Measurements from ENCODE around the gene FCMR. TPM values are rescaled to one million over a fixed set of nuclear protein-coding genes. Genes with fewer than 3 reads are reported as not detected.

FCMR gene, protein sequence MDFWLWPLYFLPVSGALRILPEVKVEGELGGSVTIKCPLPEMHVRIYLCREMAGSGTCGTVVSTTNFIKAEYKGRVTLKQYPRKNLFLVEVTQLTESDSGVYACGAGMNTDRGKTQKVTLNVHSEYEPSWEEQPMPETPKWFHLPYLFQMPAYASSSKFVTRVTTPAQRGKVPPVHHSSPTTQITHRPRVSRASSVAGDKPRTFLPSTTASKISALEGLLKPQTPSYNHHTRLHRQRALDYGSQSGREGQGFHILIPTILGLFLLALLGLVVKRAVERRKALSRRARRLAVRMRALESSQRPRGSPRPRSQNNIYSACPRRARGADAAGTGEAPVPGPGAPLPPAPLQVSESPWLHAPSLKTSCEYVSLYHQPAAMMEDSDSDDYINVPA
- total RNA-seq: 24.5 and 27.9 TPM in 2 replicates

DNA sequence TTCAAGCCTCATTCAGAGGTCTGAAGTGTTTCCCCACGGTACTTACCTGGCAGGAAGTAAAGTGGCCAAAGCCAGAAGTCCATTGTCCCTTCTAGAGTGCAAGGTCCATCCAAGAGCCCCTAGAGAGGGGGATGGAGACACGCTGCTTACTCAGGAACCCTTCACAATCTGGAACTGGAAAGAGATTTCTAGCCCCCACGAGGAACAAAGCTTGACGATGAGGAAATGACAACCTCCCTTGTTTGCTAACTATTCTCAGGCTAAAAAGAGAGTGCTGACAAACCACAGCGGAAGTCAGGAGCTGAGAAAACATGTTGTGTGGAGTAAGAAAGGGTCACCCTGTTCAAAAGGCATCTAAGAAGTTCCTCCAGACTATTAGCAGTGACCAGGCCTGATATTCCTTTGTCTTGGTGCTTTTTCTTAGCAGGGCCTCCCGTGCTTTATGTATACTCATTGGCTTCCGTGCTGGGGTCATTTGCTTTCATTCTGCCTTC, at the start of gene FCMR:
FCMR (minus strand) TSS at position 170 of the 494 bp plus-strand sequence; CDS start at position 83, 87 bp downstream.
- Mint-ChIP-seq H3K36me3 (ENCODE audit: low read depth) (peaks cover 23% of the 10 kb centered on the region), H3K27ac (no peak within 1 kb of the TSS), H3K4me1 (ENCODE audit: low read depth) (peaks cover 17% of the 10 kb centered on the region)

DNA sequence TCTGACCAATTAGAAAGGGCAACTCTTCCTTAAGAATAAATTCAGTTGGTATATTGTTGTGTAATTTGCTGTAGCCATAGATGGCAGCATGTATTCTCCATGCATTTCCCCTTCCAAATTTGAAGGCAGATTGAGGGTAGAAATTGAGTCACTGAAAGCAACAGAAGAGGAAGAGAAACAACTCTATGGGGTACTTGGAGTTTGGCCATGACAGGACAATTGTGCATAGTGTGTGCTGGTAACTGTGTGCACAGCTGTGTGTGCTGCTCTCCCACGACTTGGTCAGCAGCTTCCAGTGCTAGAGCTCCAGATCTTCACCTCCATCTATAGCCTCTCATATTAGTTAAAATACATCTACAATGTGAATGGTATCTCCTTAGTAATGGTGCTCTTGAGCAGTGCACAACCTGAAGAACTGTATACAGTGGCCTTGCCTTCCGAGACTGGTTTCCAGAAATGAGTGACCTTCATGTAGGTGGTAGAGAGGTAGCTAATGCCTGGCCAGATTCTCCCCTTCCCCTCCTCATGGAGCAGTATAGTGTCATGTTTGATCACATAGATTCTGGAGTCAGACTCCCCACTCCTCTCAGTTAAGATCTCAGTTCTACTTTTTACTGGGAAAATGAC, 49.4 kb upstream of the FCMR start:
- intact Hi-C loops (cut with micrococcal nuclease): no loop called here
- no peak overlapping the region for H3K27ac Mint-ChIP-seq
- H3K4me1 Mint-ChIP-seq (ENCODE audit: low read depth): peaks cover 23% of the 10 kb centered on the region
- H3K9me3 Mint-ChIP-seq: no peaks in the 10 kb centered on the region
- no peak for DNase-seq (ENCODE audit: low spot score)
- no peaks in the 10 kb centered on the region for H3K36me3 Mint-ChIP-seq (ENCODE audit: low read depth)
- H3K27me3 Mint-ChIP-seq (ENCODE audit: insufficient read depth): peaks cover 25% of the 10 kb centered on the region
- no peak overlapping the region for H3K4me3 Mint-ChIP-seq

More for the DNA sequence above, at the start of gene FCMR:
- intact Hi-C loops (cut with micrococcal nuclease): loop anchor here (2.0 to 10.0 kb wide), 6 partner anchors 17 to 580 kb away; partner anchors contain the start of genes CD55, DYRK3 and IKBKE
- peak; percentile 54 for DNase-seq (ENCODE audit: low spot score)
- Mint-ChIP-seq H3K4me3 (no peak within 1 kb of the TSS), H3K9me3 (no peaks in the 10 kb centered on the region), H3K27me3 (ENCODE audit: insufficient read depth) (no peaks in the 10 kb centered on the region)

DNA sequence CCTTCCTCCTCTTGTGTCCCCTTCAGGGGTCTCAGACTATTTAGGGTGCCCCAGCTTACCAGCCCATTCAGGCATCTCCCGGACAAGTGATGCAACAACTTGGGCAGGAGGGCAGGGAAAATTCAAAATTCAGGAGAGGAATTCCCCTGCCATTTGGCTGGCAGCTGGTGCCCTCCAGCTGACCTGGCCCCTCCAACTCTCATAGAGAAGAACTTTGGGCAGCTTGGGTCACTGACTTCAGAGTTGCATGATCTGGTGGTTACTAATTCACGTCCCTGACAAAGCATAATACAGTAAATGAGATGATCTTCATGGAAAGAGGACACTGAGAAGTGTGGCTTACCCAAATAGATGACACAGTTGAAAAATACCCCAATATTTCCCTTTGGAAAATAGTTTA, 48.7 kb upstream of the FCMR start, which contains the start of gene FCAMR:
FCAMR (minus strand) TSS at position 15 of the 400 bp plus-strand sequence. CDS start 335 bp downstream, outside the sequence.
- peaks cover 30% of the 10 kb centered on the region for H3K4me1 Mint-ChIP-seq (ENCODE audit: low read depth)
- H3K4me3 Mint-ChIP-seq: no peak within 1 kb of the TSS
- H3K27me3 Mint-ChIP-seq (ENCODE audit: insufficient read depth): peaks cover 25% of the 10 kb centered on the region
- intact Hi-C loops (cut with micrococcal nuclease): no loop called here
- DNase-seq (ENCODE audit: low spot score): no peak
- no peak within 1 kb of the TSS for H3K27ac Mint-ChIP-seq
- no peaks in the 10 kb centered on the region for H3K36me3 Mint-ChIP-seq (ENCODE audit: low read depth)
- no peaks in the 10 kb centered on the region for H3K9me3 Mint-ChIP-seq

DNA sequence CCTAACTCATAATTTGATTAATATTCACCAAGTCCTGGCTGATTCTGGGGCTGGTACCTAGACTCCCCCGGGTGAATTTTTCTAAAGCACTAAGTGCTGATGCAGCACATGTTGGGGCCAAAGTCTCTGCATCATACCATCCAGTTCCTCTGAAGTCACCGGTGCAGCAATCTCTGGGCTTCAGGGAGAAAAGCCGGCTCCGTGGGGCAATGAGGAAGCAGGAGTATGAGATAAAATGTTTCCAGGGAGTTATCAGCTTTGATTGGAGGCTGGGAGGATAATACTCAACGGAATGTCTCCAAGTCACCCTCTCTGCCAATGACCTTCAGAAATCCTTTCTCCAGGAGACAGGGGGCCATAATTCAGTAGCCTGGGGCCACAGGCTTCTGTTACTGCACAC, 47.3 kb upstream of the FCMR start:
- H3K27me3 Mint-ChIP-seq (ENCODE audit: insufficient read depth): peaks cover 25% of the 10 kb centered on the region
- no peaks in the 10 kb centered on the region for H3K36me3 Mint-ChIP-seq (ENCODE audit: low read depth)
- no peak overlapping the region for H3K4me3 Mint-ChIP-seq
- intact Hi-C loops (cut with micrococcal nuclease): no loop called here
- peaks cover 32% of the 10 kb centered on the region for H3K4me1 Mint-ChIP-seq (ENCODE audit: low read depth)
- no peaks in the 10 kb centered on the region for H3K9me3 Mint-ChIP-seq
- no peak overlapping the region for H3K27ac Mint-ChIP-seq
- DNase-seq (ENCODE audit: low spot score): no peak

DNA sequence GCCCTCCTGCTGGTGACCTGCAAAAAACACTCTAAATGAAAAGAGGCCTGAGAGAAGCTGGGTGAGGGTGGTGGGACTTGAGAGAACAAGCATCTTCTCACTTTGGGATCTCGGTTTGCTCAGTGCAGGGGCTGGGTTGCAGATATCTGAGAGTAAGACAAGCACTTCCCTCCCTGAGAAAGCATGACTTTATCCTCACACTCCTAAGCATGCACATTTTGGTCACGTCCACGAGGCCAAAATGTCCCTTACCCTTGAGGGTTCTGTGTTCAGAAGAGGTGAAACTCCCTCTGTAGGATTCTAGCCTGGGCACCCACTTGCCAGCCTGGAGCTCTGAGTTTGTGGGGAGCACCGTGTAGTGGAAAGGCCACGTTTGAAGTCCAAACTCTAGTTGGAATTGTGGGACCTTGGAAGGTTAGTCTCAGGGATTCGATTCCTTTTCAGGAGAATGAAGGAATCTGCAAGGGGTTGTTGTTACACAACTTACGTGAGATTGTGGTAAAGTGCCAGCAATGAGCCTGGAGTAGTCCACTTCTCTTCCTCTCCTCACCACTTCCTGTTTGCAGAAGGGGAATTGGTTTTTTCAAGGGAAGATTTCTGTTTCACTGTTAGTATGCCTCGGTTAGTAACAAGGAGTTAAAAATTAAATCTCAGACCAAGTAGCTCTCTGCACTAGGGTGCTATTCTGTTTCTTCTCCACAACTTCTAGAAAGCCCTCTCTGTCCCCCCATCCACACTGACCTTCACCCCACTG, 45.5 kb upstream of the FCMR start:
- Mint-ChIP-seq H3K4me3 (peak overlapping the region; percentile 64), H3K4me1 (ENCODE audit: low read depth) (peaks cover 44% of the 10 kb centered on the region), H3K27me3 (ENCODE audit: insufficient read depth) (peaks cover 19% of the 10 kb centered on the region), H3K27ac (peak overlapping the region; percentile 49), H3K36me3 (ENCODE audit: low read depth) (peaks cover 3% of the 10 kb centered on the region), H3K9me3 (no peaks in the 10 kb centered on the region)
- intact Hi-C loops (cut with micrococcal nuclease): no loop called here
- no peak for DNase-seq (ENCODE audit: low spot score)

DNA sequence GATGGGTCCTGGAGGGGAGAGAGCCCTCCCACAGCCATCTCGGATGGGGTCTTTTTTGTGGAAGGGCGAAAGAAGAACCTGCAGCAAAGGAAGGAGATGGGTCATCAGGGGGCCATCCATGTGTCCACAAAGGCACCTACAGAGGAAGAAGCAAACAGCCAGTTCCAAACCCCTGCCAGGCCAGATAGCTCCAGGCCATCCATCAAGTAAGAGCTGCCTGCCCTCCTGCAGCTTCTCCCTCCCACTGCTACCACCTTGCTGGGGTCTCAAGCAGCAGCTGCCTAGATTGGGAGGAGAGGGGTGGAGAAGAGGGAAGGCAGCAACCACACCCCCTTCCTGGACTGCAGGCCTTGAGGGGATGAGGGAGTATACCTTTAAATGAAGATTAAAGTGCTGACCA, 44.0 kb upstream of the FCMR start:
- peaks cover 50% of the 10 kb centered on the region for H3K4me1 Mint-ChIP-seq (ENCODE audit: low read depth)
- peaks cover 16% of the 10 kb centered on the region for H3K27me3 Mint-ChIP-seq (ENCODE audit: insufficient read depth)
- H3K4me3 Mint-ChIP-seq: no peak overlapping the region
- intact Hi-C loops (cut with micrococcal nuclease): no loop called here
- H3K9me3 Mint-ChIP-seq: no peaks in the 10 kb centered on the region
- peaks cover 3% of the 10 kb centered on the region for H3K36me3 Mint-ChIP-seq (ENCODE audit: low read depth)
- DNase-seq (ENCODE audit: low spot score): no peak
- no peak overlapping the region for H3K27ac Mint-ChIP-seq

DNA sequence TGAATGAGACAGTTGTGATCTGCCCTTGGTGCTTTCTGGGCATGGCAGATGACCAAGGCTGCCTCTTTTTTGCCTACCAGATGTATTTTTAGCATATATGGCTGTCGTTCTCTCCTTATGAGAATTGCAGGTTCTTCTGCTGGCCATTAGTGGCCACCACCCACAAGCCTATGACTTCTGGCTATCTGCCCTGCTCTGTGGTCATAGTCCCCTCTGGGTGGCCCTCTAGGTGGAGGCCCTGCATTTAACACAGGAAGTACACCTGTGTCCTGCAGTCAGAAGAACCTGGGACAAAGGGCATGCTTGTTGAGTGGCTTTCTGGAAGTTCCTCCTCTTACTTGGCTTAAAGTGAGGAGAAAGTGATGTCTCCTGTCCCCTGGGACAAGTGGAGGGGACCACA, 42.0 kb upstream of the FCMR start:
- peaks cover 3% of the 10 kb centered on the region for H3K36me3 Mint-ChIP-seq (ENCODE audit: low read depth)

DNA sequence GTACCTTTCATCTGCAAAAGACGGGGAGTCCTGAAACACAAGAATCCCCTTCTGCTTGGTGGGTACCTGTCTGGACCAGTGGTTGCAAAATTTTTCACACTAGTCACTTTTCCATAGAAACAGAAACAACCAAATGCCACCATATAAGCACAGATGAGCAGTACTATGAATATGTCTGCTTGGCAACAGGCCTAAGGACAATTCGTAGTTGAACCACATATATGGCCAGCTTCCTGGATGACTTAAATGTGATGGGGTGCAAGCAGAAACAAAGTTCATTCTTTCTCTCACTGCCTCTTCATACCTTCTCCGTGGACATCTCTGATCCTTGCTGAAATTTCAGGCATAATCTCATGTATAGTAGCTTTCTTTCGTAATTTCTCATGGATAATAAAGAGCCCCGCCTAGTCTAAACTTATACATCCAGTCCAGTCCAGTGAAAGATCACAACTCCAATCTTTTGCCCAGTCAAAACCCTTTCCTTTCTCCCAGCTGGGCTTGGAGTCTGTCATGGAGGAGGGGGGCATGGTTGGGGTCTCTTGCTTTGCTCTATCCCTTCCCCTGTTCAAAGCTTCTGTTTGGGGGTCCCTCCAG, 41.5 kb upstream of the FCMR start:
- Mint-ChIP-seq H3K9me3 (no peaks in the 10 kb centered on the region), H3K27me3 (ENCODE audit: insufficient read depth) (no peaks in the 10 kb centered on the region), H3K4me1 (ENCODE audit: low read depth) (peaks cover 44% of the 10 kb centered on the region), H3K4me3 (no peak overlapping the region), H3K36me3 (ENCODE audit: low read depth) (peaks cover 3% of the 10 kb centered on the region), H3K27ac (no peak overlapping the region)
- DNase-seq (ENCODE audit: low spot score): no peak
- intact Hi-C loops (cut with micrococcal nuclease): no loop called here

More for the DNA sequence above, 42.0 kb upstream of the FCMR start:
- Mint-ChIP-seq H3K9me3 (no peaks in the 10 kb centered on the region), H3K4me1 (ENCODE audit: low read depth) (peaks cover 50% of the 10 kb centered on the region), H3K4me3 (no peak overlapping the region), H3K27me3 (ENCODE audit: insufficient read depth) (peaks cover 1% of the 10 kb centered on the region), H3K27ac (no peak overlapping the region)
- no peak for DNase-seq (ENCODE audit: low spot score)
- intact Hi-C loops (cut with micrococcal nuclease): no loop called here

DNA sequence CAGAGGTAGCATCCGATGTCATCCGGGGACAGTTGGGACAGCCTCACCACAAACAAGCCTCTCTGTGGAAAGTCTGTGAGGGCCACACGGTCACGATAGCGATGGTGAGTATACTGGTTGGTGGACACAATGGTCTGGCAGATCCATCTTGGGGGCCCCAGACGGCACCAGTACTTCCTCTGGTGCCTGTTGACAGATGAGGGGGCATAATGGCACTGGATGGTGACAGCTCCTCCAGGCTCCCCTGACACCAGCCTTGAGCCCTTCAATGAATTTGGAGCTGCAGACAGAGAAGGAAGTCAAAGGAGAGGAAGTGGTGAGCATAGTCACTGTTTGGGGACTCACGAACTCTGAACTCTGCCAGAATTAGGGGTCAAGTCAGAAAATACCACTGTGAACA, 40.5 kb upstream of the FCMR start:
- intact Hi-C loops (cut with micrococcal nuclease): no loop called here
- no peak for DNase-seq (ENCODE audit: low spot score)

DNA sequence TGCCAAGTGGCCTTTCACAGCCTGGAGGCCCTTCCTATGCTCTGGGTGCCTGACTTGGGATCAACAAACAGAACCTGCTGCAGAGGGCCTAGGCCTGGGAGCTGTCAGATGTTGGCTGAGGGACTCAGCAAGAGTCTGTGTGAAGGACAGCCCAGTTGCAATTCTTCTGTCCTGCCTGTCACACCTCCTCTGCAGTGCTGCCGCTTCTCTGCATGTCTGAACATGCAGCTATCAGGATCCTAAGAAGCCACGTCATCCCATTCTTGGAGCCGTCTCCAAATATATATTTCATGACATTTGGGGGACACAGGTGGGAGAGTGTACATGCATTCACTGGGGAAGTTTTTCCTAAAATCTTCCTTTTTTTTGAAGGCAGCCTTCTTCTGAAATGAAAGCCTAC, 39.9 kb upstream of the FCMR start:
- Mint-ChIP-seq H3K27ac (no peak overlapping the region), H3K4me1 (ENCODE audit: low read depth) (peaks cover 29% of the 10 kb centered on the region), H3K36me3 (ENCODE audit: low read depth) (peaks cover 3% of the 10 kb centered on the region), H3K4me3 (no peak overlapping the region), H3K9me3 (no peaks in the 10 kb centered on the region), H3K27me3 (ENCODE audit: insufficient read depth) (no peaks in the 10 kb centered on the region)
- intact Hi-C loops (cut with micrococcal nuclease): no loop called here
- DNase-seq (ENCODE audit: low spot score): no peak

More for the DNA sequence above, 40.5 kb upstream of the FCMR start:
- H3K9me3 Mint-ChIP-seq: no peaks in the 10 kb centered on the region
- H3K4me1 Mint-ChIP-seq (ENCODE audit: low read depth): peaks cover 35% of the 10 kb centered on the region
- H3K27ac Mint-ChIP-seq: peak overlapping the region; percentile 11
- H3K36me3 Mint-ChIP-seq (ENCODE audit: low read depth): peaks cover 3% of the 10 kb centered on the region
- H3K4me3 Mint-ChIP-seq: no peak overlapping the region
- no peaks in the 10 kb centered on the region for H3K27me3 Mint-ChIP-seq (ENCODE audit: insufficient read depth)

DNA sequence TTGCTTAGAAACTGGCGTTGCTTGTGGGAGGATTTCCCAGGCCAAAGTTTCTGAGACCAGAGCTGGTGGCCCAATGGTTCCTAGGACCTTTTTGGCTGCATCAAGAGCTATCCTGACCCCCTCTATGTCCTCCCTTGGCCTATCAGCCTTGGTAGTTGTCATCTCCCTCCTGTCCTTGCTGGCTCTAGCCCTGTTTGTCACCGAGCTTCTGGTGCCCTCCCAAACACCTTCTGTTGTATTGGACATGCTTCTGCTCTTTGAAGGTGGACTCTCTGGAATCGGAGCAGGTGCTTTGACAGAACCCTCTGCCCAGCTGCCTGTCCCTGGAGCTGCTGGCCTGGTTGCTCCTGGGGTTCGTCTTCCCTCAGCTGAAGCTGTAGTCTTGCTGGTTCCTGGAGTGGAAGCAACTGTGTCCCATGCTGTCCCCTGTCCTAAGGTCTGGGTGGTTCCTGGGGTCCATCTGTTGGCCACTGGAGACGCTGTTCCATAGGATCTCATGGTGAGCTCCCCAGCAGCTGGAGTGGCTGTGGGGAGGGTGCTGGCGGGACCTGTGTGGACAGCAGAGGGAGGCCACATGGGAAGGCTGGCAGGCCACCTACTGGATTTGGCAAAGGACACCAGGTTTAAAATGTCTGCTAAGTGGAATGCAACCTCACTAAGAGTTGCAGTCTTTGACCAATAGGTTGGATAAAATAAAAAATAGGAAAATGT, 39.1 kb upstream of the FCMR start:
- no peaks in the 10 kb centered on the region for H3K9me3 Mint-ChIP-seq
- no peak overlapping the region for H3K4me3 Mint-ChIP-seq
- DNase-seq (ENCODE audit: low spot score): no peak
- peaks cover 26% of the 10 kb centered on the region for H3K4me1 Mint-ChIP-seq (ENCODE audit: low read depth)
- H3K27ac Mint-ChIP-seq: no peak overlapping the region
- intact Hi-C loops (cut with micrococcal nuclease): no loop called here
- no peaks in the 10 kb centered on the region for H3K27me3 Mint-ChIP-seq (ENCODE audit: insufficient read depth)
- peaks cover 3% of the 10 kb centered on the region for H3K36me3 Mint-ChIP-seq (ENCODE audit: low read depth)

DNA sequence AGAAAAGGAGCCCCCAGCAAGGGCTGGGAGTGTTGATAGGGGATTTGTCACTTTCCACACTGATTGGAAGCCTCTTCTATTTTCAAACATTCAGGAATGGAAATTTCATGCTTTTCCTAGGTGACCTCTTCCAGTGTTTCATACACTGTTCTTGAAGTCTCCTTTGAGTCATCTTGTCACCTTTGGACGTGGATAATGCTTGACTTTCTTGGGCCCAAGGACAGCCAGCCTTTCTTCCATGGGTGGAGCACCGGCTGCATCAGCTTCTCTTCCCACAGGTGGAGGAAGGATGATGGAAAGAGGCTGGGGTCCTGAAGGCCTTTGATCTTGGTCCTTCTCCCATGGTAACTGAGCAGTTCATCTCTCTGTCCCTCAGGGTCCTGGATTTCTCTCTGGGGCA, 36.4 kb upstream of the FCMR start:
- H3K4me1 Mint-ChIP-seq (ENCODE audit: low read depth): peaks cover 32% of the 10 kb centered on the region
- no peak overlapping the region for H3K4me3 Mint-ChIP-seq
- H3K9me3 Mint-ChIP-seq: no peaks in the 10 kb centered on the region
- H3K36me3 Mint-ChIP-seq (ENCODE audit: low read depth): no peaks in the 10 kb centered on the region
- intact Hi-C loops (cut with micrococcal nuclease): no loop called here
- no peak for DNase-seq (ENCODE audit: low spot score)
- H3K27ac Mint-ChIP-seq: no peak overlapping the region
- H3K27me3 Mint-ChIP-seq (ENCODE audit: insufficient read depth): no peaks in the 10 kb centered on the region

Measured in activated T-helper 1 cell treated with anti-CD3 and anti-CD28 coated beads, Interleukin-12 subunit alpha, Interleukin-12 subunit beta, Interleukin-2, Interleukin-4 antibody, amounts not matched to agents 30 ng/mL and 10 ng/mL and 1 ng/mL, durations not matched to agents 14 hours and 24 hours and 36 hours (primary cell).